ENCODE measurements around the gene FLCN.
"Not testable (repeated sequence)": the region's sequence is repeated elsewhere in the genome, so short reads cannot be mapped to it uniquely, and the experiment has no call there.

Gene FLCN

GRCh38 chr17:17237026-17237799 is at the start of gene FLCN:
Gene FLCN (minus strand): TSS chr17:17237168. CDS start chr17:17228137, 9,031 bp downstream.
- DNase-seq: peak; percentile 92

GRCh38 chr17:17285951-17286350 is 49.0 kb upstream of the FLCN start:
- DNase-seq: no peak

GRCh38 chr17:17280613-17281549 is 43.9 kb upstream of the FLCN start, which contains the start of gene COPS3:
Gene COPS3 (minus strand): TSS chr17:17281246. CDS start chr17:17281186, 60 bp downstream.
- peak; percentile 98 for DNase-seq

- no peak for DNase-seq
These were observed 42.3 kb upstream of the FLCN start for GRCh38 chr17:17279316-17279715.

- not testable (repeated sequence) for DNase-seq
These were observed 40.5 kb upstream of the FLCN start for GRCh38 chr17:17277431-17277830.

- no peak for DNase-seq
These were observed 39.0 kb upstream of the FLCN start for GRCh38 chr17:17275971-17276370.

GRCh38 chr17:17269926-17270773 is 33.2 kb upstream of the FLCN start:
- DNase-seq: peak; percentile 23

- no peak for DNase-seq
These were observed 27.5 kb upstream of the FLCN start for GRCh38 chr17:17264430-17264829.

GRCh38 chr17:17258998-17259397 is 22.0 kb upstream of the FLCN start:
- DNase-seq: no peak

GRCh38 chr17:17258011-17258410 is 21.0 kb upstream of the FLCN start:
- DNase-seq: no peak

GRCh38 chr17:17256316-17256715 is 19.3 kb upstream of the FLCN start:
- DNase-seq: no peak

GRCh38 chr17:17255689-17256088 is 18.7 kb upstream of the FLCN start:
- DNase-seq: not testable (repeated sequence)

- no peak for DNase-seq
These were observed 17.1 kb upstream of the FLCN start for GRCh38 chr17:17254036-17254435.

- DNase-seq: no peak
These were observed 16.4 kb upstream of the FLCN start for GRCh38 chr17:17253406-17253805.

- DNase-seq: no peak
These were observed 15.2 kb upstream of the FLCN start for GRCh38 chr17:17252149-17252661.

GRCh38 chr17:17246879-17247278 is 9.9 kb upstream of the FLCN start:
- DNase-seq: no peak

- DNase-seq: no peak
These were observed 6.2 kb upstream of the FLCN start for GRCh38 chr17:17243163-17243562.

GRCh38 chr17:17242246-17242645 is 5.3 kb upstream of the FLCN start:
- DNase-seq: no peak

GRCh38 chr17:17241656-17242055 is 4.7 kb upstream of the FLCN start:
- DNase-seq: no peak

- DNase-seq: no peak
These were observed 2.9 kb upstream of the FLCN start for GRCh38 chr17:17239832-17240231.

GRCh38 chr17:17236295-17237025 is 508 bp downstream of the FLCN start:
- DNase-seq: no peak

Measured in activated naive CD4-positive, alpha-beta T cell treated with anti-CD3 and anti-CD28 coated beads, Interleukin-2, amount 50 U/mL, for 16 hours (primary cell).